ENCODE measurements around the gene ABCD3. TPM values are rescaled to one million over a fixed set of nuclear protein-coding genes. Genes with fewer than 3 reads are reported as not detected.
"Not testable (repeated sequence)": the region's sequence is repeated elsewhere in the genome, so short reads cannot be mapped to it uniquely, and the experiment has no call there.

Gene ABCD3
- total and polyA plus RNA-seq, 11 donors: 16.2 to 94.2 (median 62.1) TPM

GRCh38 chr1:94425821-94426484, 7.8 kb downstream of the ABCD3 start:
- peak overlapping the region in 3 of 12 donors; percentile 17 to 27 (median 24) for H3K27ac ChIP-seq
- no peaks in the 10 kb centered on the region for H3K9me3 ChIP-seq
- TF ChIP-seq, protein P1, sequence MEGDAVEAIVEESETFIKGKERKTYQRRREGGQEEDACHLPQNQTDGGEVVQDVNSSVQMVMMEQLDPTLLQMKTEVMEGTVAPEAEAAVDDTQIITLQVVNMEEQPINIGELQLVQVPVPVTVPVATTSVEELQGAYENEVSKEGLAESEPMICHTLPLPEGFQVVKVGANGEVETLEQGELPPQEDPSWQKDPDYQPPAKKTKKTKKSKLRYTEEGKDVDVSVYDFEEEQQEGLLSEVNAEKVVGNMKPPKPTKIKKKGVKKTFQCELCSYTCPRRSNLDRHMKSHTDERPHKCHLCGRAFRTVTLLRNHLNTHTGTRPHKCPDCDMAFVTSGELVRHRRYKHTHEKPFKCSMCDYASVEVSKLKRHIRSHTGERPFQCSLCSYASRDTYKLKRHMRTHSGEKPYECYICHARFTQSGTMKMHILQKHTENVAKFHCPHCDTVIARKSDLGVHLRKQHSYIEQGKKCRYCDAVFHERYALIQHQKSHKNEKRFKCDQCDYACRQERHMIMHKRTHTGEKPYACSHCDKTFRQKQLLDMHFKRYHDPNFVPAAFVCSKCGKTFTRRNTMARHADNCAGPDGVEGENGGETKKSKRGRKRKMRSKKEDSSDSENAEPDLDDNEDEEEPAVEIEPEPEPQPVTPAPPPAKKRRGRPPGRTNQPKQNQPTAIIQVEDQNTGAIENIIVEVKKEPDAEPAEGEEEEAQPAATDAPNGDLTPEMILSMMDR (IDR thresholded peaks at IDR 0.05): no peak
- no peak for ATAC-seq
- no peaks in the 10 kb centered on the region for H3K36me3 ChIP-seq
- H3K4me1 ChIP-seq: peaks cover 3 to 87% (median 29%) of the 10 kb centered on the region in 12 donors
- no peaks in the 10 kb centered on the region for H3K27me3 ChIP-seq
- no peak for DNase-seq
- intact Hi-C loops (cut with DNase I): no loop called here
- peak overlapping the region in 1 of 12 donors; percentile 10 for H3K4me3 ChIP-seq
- 17 to 24% (median 22%) methylated on average over 4 of the region's 4 CpGs for WGBS, 4 donors

DNA sequence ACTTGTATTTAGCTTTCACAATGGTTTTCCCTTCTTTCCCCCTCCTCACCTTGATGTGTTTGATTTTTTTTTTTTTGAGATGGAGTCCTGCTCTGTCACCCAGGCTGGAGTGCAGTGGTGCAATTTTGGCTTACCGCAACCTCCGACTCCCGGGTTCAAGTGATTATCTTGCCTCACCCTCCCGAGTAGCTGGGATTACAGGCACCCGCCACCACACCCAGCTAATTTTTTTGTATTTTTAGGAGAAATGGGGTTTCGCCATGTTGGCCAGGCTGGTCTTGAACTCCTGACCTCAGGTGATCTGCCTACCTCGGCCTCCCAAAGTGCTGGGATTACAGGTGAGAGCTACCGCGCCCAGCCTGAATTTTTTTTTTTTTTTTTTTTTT, 8.3 kb downstream of the ABCD3 start:
- H3K27me3 ChIP-seq; H3K9me3 ChIP-seq; DNase-seq; ATAC-seq; intact Hi-C loops (cut with DNase I); H3K36me3 ChIP-seq; H3K4me3 ChIP-seq: not testable (repeated sequence)
- Histone ChIP-seq H3K27ac (peak overlapping the region in 2 of 12 donors; percentile 24 to 27), H3K4me1 (peaks cover 3 to 81% (median 29%) of the 10 kb centered on the region in 12 donors)
- WGBS, 4 donors: 93 to 96% (median 94%) methylated on average over 9 of the region's 9 CpGs

DNA sequence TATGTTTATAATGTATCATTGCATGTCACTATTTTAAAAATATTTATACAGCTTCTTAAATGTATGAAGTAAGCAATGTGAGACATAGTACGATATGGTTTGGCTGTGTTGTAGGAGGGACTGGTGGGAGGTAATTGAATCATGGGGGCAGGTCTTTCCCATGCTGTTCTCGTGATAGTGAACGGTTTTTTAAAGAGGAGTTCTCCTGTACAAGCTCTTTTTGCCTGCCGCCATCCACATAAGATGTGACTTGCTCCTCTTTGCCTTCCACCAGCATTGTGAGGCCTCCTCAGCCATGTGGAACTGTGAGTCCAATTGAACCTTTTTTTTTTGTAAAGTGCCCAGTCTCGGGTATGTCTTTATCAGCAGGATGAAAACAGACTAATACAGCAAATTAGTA, 10.3 kb downstream of the ABCD3 start:
- Histone ChIP-seq H3K36me3 (no peaks in the 10 kb centered on the region), H3K9me3 (no peaks in the 10 kb centered on the region), H3K4me3 (no peak overlapping the region), H3K27ac (no peak overlapping the region), H3K4me1 (peaks cover 3 to 63% (median 22%) of the 10 kb centered on the region in 12 donors), H3K27me3 (no peaks in the 10 kb centered on the region)
- no peak for ATAC-seq
- TF ChIP-seq, protein P1 (IDR thresholded peaks at IDR 0.05): no peak
- no peak for TF ChIP-seq POLR2A (IDR thresholded peaks at IDR 0.05)
- intact Hi-C loops (cut with DNase I): no loop called here
- DNase-seq: no peak
- 75 to 90% (median 87%) methylated on average over 5 of the region's 5 CpGs for WGBS, 4 donors

DNA sequence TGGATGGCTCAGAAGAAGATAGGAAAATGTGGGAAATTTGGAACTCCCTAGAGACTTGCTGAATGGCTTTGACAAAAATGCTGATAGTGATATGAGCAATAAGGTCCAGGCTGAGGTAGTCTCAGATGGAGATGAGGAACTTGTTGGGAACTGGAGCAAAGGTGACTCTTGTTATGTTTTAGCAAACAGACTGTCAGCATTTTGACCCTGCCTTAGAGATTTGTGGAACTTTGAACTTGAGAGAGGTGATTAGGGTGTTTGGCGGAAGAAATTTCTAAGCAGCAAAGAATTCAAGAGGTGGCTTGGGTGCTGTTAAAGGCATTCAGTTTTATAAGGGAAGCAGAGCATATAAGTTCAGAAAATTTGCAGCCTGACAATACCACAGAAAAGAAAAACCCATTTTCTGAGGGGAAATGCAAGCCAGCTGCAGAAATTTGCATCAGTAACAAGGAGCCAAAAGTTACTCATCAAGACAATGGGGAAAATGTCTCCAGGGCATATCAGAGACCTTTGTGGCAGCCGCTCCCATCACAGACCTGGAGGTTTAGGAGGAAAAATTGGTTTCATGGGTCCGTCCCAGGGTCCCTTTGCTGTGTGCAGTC, 10.8 kb downstream of the ABCD3 start:
- H3K27ac ChIP-seq; ATAC-seq; DNase-seq; intact Hi-C loops (cut with DNase I); H3K27me3 ChIP-seq; H3K9me3 ChIP-seq; H3K4me3 ChIP-seq; H3K36me3 ChIP-seq: not testable (repeated sequence)
- peaks cover 0 to 57% (median 17%) of the 10 kb centered on the region in 12 donors for H3K4me1 ChIP-seq
- 92 to 100% (median 97%) methylated on average over 3 of the region's 3 CpGs for WGBS, 4 donors

DNA sequence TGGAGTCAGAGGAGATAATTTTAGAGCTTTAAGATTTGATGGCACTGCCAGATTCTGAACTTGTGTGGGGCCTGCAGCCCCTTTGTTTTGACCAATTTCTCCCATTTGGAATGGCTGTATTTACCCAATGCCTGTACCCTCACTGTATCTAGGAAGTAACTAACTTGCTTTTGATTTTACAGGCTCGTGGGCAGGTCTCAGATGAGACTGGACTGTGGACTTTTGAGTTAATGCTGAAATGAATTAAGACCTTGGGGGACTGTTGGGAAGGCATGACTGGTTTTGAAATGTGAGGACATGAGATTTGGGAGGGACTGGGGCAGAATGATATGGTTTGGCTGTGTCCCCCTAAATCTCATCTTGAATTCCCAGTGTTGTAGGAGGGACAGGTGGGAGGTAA, 11.9 kb downstream of the ABCD3 start:
- H3K4me1 ChIP-seq: peaks cover 0 to 49% (median 16%) of the 10 kb centered on the region in 12 donors
- H3K36me3 ChIP-seq; H3K27me3 ChIP-seq; intact Hi-C loops (cut with DNase I); H3K9me3 ChIP-seq; H3K27ac ChIP-seq; DNase-seq; ATAC-seq; H3K4me3 ChIP-seq: not testable (repeated sequence)
- WGBS, 4 donors: 86 to 95% (median 87%) methylated on average over 1 of the region's 1 CpG

Data from heart left ventricle (tissue), 16 donors.